Mesothelial cell of epicardium (in vitro differentiated cells): ENCODE measurements around the gene ZNF496. TPM values are rescaled to one million over a fixed set of nuclear protein-coding genes. Genes with fewer than 3 reads are reported as not detected.
A peak's percentile ranks its signal among the peaks of the same experiment; 100 is the strongest.
"Not testable (repeated sequence)": the region's sequence is repeated elsewhere in the genome, so short reads cannot be mapped to it uniquely, and the experiment has no call there.

Experiments
- DNase-seq, 2 experiments: peaks; one replicate each; pipeline ENCODE4 v3.0.0; 2021; ENCODE audit warnings: low spot score in 2 of 2; ENCODE audit not compliant: unreplicated experiment in 2 of 2
- H3K27ac Mint-ChIP-seq: 2 replicates; pipeline ENCODE4 v1.8.0; 2021; ENCODE audit warnings: mixed read lengths
- H3K27me3 Mint-ChIP-seq: 2 replicates; pipeline ENCODE4 v1.8.0; 2021; ENCODE audit warnings: low read depth, mixed read lengths
- H3K36me3 Mint-ChIP-seq: 2 replicates; pipeline ENCODE4 v1.8.0; 2021; ENCODE audit warnings: mixed read lengths
- H3K4me1 Mint-ChIP-seq: 2 replicates; pipeline ENCODE4 v1.8.0; 2021; ENCODE audit warnings: mixed read lengths
- H3K4me3 Mint-ChIP-seq: 2 replicates; pipeline ENCODE4 v1.8.0; 2021; ENCODE audit warnings: mild to moderate bottlenecking, moderate library complexity, mixed read lengths
- H3K9me3 Mint-ChIP-seq: 2 replicates; pipeline ENCODE4 v1.8.0; 2021; ENCODE audit warnings: mixed read lengths
- CTCF ChIP-seq: fragments of 200-600 bp; sonication (generic); IDR thresholded peaks from one replicate; pipeline ENCODE4 v1.5.0; 2021; ENCODE audit warnings: antibody characterized with exemption; ENCODE audit not compliant: unreplicated experiment
- total RNA-seq: library from RNA; stranded (reverse); gene quantifications from 3 replicates; pipeline ENCODE4 v1.2.1, GENCODE V29; 2021

ZNF496 gene
- total RNA-seq, 1 donor from 2014 or later: 69.0 TPM

DNA sequence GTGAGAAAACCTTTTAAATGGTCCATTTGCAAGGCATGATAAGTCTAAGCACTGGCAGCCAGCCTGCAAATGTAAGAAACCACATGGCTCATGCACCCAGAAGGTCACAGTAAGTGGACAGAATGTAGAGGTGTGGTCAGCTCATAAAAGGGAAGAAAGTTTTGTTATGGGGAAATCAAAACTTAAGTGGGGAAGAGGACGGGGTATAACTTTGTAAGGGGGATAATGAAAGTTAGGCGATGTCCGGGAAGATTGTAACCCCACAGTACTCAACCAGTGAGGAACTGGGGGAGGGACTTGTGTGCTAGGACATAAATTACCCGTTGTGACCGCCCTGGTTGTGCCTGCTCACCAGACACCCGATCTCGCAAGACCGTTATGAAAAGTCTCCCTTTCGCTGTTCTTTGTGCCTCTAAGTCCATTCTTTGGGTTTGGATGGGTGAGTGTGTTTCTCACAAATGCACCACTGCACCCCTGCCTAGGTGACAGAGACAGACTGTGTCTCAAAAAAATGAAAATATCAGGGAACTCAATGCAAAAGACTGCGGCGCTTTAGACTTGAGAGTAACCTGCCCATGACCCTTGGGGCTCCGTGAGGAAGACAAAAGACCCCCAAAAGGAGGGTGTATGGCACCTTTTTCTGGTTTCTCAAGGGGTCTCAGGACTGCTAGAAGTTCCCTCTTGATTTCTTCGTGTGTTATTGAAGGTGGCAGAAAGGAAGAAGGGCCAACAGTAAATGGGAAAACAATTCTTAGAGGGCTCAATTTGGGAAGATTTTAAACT lies 28.6 kb upstream of the ZNF496 start:
- Mint-ChIP-seq H3K36me3 (no peaks in the 10 kb centered on the region), H3K27me3 (peaks cover 2% of the 10 kb centered on the region), H3K4me3 (no peak overlapping the region), H3K9me3 (peaks cover 5% of the 10 kb centered on the region), H3K27ac (peak overlapping the region; percentile 76), H3K4me1 (peaks cover 38% of the 10 kb centered on the region)
- no peak for DNase-seq
- TF ChIP-seq CTCF: no peak

GRCh38 chr1:247359559-247359958 lies 27.9 kb upstream of the ZNF496 start:
- H3K27ac Mint-ChIP-seq: no peak overlapping the region
- no peaks in the 10 kb centered on the region for H3K36me3 Mint-ChIP-seq
- no peak for TF ChIP-seq CTCF
- H3K27me3 Mint-ChIP-seq: peaks cover 2% of the 10 kb centered on the region
- peaks cover 40% of the 10 kb centered on the region for H3K4me1 Mint-ChIP-seq
- no peak for DNase-seq
- no peak overlapping the region for H3K4me3 Mint-ChIP-seq
- H3K9me3 Mint-ChIP-seq: no peaks in the 10 kb centered on the region

DNA sequence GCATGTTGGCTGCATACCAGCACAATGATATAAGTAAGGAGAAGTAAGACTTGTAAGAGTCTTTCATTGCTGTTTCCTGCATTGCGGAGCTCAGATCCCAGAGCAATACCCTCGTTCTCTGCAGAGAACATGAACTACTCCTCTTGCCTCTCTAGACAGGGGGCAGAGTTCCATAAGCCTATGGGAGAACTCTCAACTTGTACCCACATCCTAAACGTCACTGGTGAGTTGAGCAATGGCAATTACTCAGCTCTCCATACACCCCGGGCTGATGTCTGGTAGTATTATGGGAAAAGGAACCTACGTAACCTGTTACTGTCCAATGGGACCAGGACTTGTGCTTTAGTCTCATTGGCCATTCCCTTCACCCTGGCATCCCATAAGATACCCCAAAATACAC lies 27.3 kb upstream of the ZNF496 start:
- H3K27me3 Mint-ChIP-seq: peaks cover 2% of the 10 kb centered on the region
- H3K27ac Mint-ChIP-seq: no peak overlapping the region
- TF ChIP-seq CTCF: no peak
- no peak for DNase-seq
- no peaks in the 10 kb centered on the region for H3K9me3 Mint-ChIP-seq
- H3K36me3 Mint-ChIP-seq: no peaks in the 10 kb centered on the region
- no peak overlapping the region for H3K4me3 Mint-ChIP-seq
- peaks cover 40% of the 10 kb centered on the region for H3K4me1 Mint-ChIP-seq

- TF ChIP-seq CTCF: no peak
- H3K27ac Mint-ChIP-seq: peak overlapping the region; percentile 11
Measured at GRCh38 chr1:247357781-247358211, 26.1 kb upstream of the ZNF496 start.

DNA sequence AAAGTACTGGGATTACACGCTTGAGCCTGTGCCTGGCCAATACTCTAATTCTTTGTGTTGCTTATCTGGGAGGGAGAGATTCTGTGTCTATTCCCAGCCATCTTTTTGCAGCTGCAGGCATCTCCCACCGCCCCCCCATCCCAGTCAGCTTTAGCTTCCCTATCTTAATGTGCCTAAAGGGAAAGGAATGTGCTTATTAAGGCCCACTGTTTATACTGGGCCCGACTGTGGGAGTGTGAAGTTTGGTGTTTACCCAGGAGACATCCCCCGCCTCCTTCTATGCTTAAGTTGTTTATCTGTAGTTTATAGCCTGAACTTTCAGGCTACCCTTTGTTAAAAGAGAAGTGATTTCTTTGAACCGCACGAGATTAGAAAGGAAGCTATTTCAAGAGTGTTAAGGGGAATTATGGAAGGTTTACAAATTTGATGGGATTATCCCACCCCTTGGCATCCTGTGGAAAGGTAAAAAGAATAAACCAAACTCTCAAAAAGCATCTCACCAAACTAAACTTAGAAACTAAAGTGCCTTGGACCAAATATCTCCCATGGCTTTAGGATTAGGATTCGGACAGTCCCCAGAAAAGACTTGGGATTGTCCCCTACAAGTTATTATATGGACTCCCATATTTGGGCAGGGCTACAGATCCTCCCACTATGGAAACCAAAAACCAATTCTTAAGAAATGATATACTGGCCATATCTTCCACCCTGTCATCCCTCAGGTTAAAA lies 25.5 kb upstream of the ZNF496 start:
- H3K36me3 Mint-ChIP-seq: no peaks in the 10 kb centered on the region
- H3K27ac Mint-ChIP-seq: peak overlapping the region; percentile 27
- TF ChIP-seq CTCF: no peak
- H3K9me3 Mint-ChIP-seq: no peaks in the 10 kb centered on the region
- H3K4me3 Mint-ChIP-seq: no peak overlapping the region
- DNase-seq: no peak
- peaks cover 40% of the 10 kb centered on the region for H3K4me1 Mint-ChIP-seq
- no peaks in the 10 kb centered on the region for H3K27me3 Mint-ChIP-seq

More at GRCh38 chr1:247357781-247358211, 26.1 kb upstream of the ZNF496 start:
- Mint-ChIP-seq H3K36me3 (no peaks in the 10 kb centered on the region), H3K4me3 (no peak overlapping the region), H3K4me1 (peaks cover 40% of the 10 kb centered on the region), H3K27me3 (no peaks in the 10 kb centered on the region), H3K9me3 (no peaks in the 10 kb centered on the region)
- DNase-seq: no peak

DNA sequence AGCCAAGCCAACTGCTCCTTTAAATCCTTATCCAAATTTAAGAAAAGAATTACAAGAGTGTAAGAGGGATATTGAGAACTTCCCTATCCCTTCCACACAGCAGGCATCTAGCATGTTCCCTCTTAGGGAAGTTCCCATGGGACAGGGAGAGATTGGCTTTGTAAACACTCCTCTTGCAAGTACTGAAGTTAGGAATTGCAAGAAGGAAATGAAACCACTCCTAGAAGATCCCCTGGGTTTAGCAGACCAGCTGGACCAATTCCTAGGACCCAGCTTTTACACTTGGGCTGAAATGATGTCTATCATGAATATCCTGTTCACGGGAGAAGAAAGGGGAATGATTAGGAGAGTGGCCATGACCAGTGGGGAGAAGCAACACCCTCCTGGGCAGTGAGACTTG lies 23.5 kb upstream of the ZNF496 start:
- not testable (repeated sequence) for H3K27me3 Mint-ChIP-seq, H3K4me3 Mint-ChIP-seq, H3K27ac Mint-ChIP-seq, H3K36me3 Mint-ChIP-seq, H3K9me3 Mint-ChIP-seq, DNase-seq
- peaks cover 28% of the 10 kb centered on the region for H3K4me1 Mint-ChIP-seq
